Stimulated activated CD8-positive, alpha-beta memory T cell treated with anti-CD3 and anti-CD28 coated beads, Interleukin-2, amount 100 ng/mL, for 1 hour (primary cell): Measurements from ENCODE around the gene BAK1.

Experiments
- DNase-seq, 2 donors: peaks; one replicate each; pipeline ENCODE4 v3.0.0-alpha.2; 2020; ENCODE audit warnings: low read depth in 2 of 2

The BAK1 gene

GRCh38 chr6:33579828-33580714, at the start of gene BAK1:
BAK1 (minus strand) TSS chr6:33580276; CDS start chr6:33577604, 2,672 bp downstream.
- DNase-seq = peak; percentile 68 to 71

GRCh38 chr6:33628401-33628964, 48.4 kb upstream of the BAK1 start:
- DNase-seq = no peak

- no peak for DNase-seq
These were observed 47.8 kb upstream of the BAK1 start for GRCh38 chr6:33627876-33628275.

GRCh38 chr6:33624856-33625255, 44.8 kb upstream of the BAK1 start:
- DNase-seq = no peak

GRCh38 chr6:33623895-33624381, 43.9 kb upstream of the BAK1 start:
- DNase-seq = no peak

GRCh38 chr6:33622456-33623431, 42.7 kb upstream of the BAK1 start:
- no peak for DNase-seq

- DNase-seq = no peak
These were observed 41.8 kb upstream of the BAK1 start for GRCh38 chr6:33621711-33622388.

- peak; percentile 42 to 57 for DNase-seq
These were observed 41.0 kb upstream of the BAK1 start, which contains the start of gene ITPR3 for GRCh38 chr6:33620856-33621710. ITPR3 (plus strand) TSS chr6:33621322; CDS start chr6:33621603, 281 bp downstream.

GRCh38 chr6:33620158-33620855, 40.2 kb upstream of the BAK1 start:
- DNase-seq = no peak

GRCh38 chr6:33619166-33619840, 39.2 kb upstream of the BAK1 start:
- DNase-seq = no peak

- no peak for DNase-seq
These were observed 36.8 kb upstream of the BAK1 start for GRCh38 chr6:33616913-33617312.

- no peak for DNase-seq
These were observed 36.0 kb upstream of the BAK1 start for GRCh38 chr6:33616113-33616512.

GRCh38 chr6:33613795-33614168, 33.7 kb upstream of the BAK1 start:
- no peak for DNase-seq

- no peak for DNase-seq
These were observed 33.2 kb upstream of the BAK1 start for GRCh38 chr6:33613146-33613794.

GRCh38 chr6:33610779-33611732, 31.0 kb upstream of the BAK1 start:
- DNase-seq = no peak

- no peak for DNase-seq
These were observed 30.0 kb upstream of the BAK1 start for GRCh38 chr6:33610067-33610466.

- no peak for DNase-seq
These were observed 29.5 kb upstream of the BAK1 start for GRCh38 chr6:33609528-33609927.
